Mesenchymal stem cell (in vitro differentiated cells and primary cell): Measurements from ENCODE around the gene MAPK4.

ENCODE experiments used
- DNase-seq: peaks from one replicate; pipeline ENCODE4 v3.0.0-alpha.2; 2013
- H2AFZ ChIP-seq: one replicate; pipeline ENCODE4 v1.6.1; 2013; ENCODE audit warnings: low read depth, mild to moderate bottlenecking, control low read depth, inconsistent platforms, low read length, moderate library complexity
- H2AK5ac ChIP-seq: 2 replicates; pipeline ENCODE4 v1.6.1; 2013; ENCODE audit warnings: low read length, moderate library complexity, mild to moderate bottlenecking, inconsistent platforms; ENCODE audit not compliant: severe bottlenecking
- H2BK120ac ChIP-seq: one replicate; pipeline ENCODE4 v1.6.1; 2013; ENCODE audit warnings: low read depth, mild to moderate bottlenecking, inconsistent platforms, low read length, moderate library complexity
- H2BK12ac ChIP-seq, 2 experiments: one replicate each; pipeline ENCODE4 v1.6.1; 2013; ENCODE audit warnings: inconsistent platforms in 2 of 2, low read length in 2 of 2, mild to moderate bottlenecking in 2 of 2, moderate library complexity in 2 of 2, control low read depth in 1 of 2
- H2BK15ac ChIP-seq: one replicate; pipeline ENCODE4 v1.6.1; 2013; ENCODE audit warnings: mild to moderate bottlenecking, low read depth, inconsistent platforms; ENCODE audit not compliant: poor library complexity, severe bottlenecking
- H2BK5ac ChIP-seq: 2 replicates; pipeline ENCODE4 v1.6.1; 2013; ENCODE audit warnings: low read depth, mild to moderate bottlenecking, low read length, control low read depth, inconsistent platforms; ENCODE audit not compliant: poor library complexity, severe bottlenecking
- H3K14ac ChIP-seq, 2 experiments: one replicate each; pipeline ENCODE4 v1.6.1; 2013; ENCODE audit warnings: inconsistent platforms in 2 of 2, low read length in 2 of 2, control low read depth in 1 of 2, mild to moderate bottlenecking in 1 of 2, moderate library complexity in 1 of 2
- H3K18ac ChIP-seq, 2 experiments: one replicate each; pipeline ENCODE4 v1.6.1; 2013; ENCODE audit warnings: inconsistent platforms in 2 of 2, low read length in 2 of 2, control low read depth in 1 of 2, low read depth in 1 of 2, mild to moderate bottlenecking in 1 of 2
- H3K23ac ChIP-seq, 2 experiments: one replicate each; pipeline ENCODE4 v1.6.1; 2013; ENCODE audit warnings: inconsistent platforms in 2 of 2, low read length in 2 of 2, mild to moderate bottlenecking in 2 of 2, moderate library complexity in 2 of 2, control low read depth in 1 of 2
- H3K27ac ChIP-seq: 2 replicates; pipeline ENCODE4 v1.5.1; 2013; ENCODE audit warnings: mild to moderate bottlenecking, moderate library complexity, low read length, control low read depth, inconsistent platforms; ENCODE audit not compliant: poor library complexity, severe bottlenecking
- H3K27me3 ChIP-seq, 2 experiments: 2 replicates each; pipeline versions ENCODE4 v1.6.1 to v1.7.0; 2013; ENCODE audit warnings: low read length in 2 of 2, mild to moderate bottlenecking in 2 of 2, moderate library complexity in 2 of 2, control low read depth in 1 of 2, inconsistent platforms in 1 of 2; ENCODE audit not compliant: control insufficient read depth in 1 of 2, insufficient read depth in 1 of 2
- H3K36me3 ChIP-seq, 2 experiments: 2 replicates each; pipeline versions ENCODE4 v1.6.1 to v1.7.0; 2013; ENCODE audit warnings: low read length in 2 of 2, control low read depth in 1 of 2, inconsistent platforms in 1 of 2, low read depth in 1 of 2, mild to moderate bottlenecking in 1 of 2; ENCODE audit not compliant: insufficient read depth in 2 of 2, control insufficient read depth in 1 of 2
- H3K4ac ChIP-seq, 2 experiments: one replicate each; pipeline ENCODE4 v1.6.1; 2013; ENCODE audit warnings: inconsistent platforms in 2 of 2, low read length in 2 of 2, mild to moderate bottlenecking in 2 of 2, moderate library complexity in 2 of 2, control low read depth in 1 of 2, low read depth in 1 of 2
- H3K4me1 ChIP-seq: 2 replicates; pipeline ENCODE4 v1.6.1; 2013; ENCODE audit warnings: low read depth, low read length, control low read depth; ENCODE audit not compliant: control insufficient read depth, insufficient read depth
- H3K4me2 ChIP-seq: 2 replicates; pipeline ENCODE4 v1.6.1; 2013; ENCODE audit warnings: low read length, mild to moderate bottlenecking, inconsistent platforms; ENCODE audit not compliant: poor library complexity, severe bottlenecking
- H3K4me3 ChIP-seq, 2 experiments: 2 replicates each; pipeline versions ENCODE4 v1.5.1 to v1.7.0; 2013; ENCODE audit warnings: low read length in 2 of 2, mild to moderate bottlenecking in 2 of 2, control low read depth in 1 of 2, low read depth in 1 of 2; ENCODE audit not compliant: insufficient read depth in 1 of 2
- H3K79me1 ChIP-seq: replicated peaks from 2 replicates; pipeline ENCODE4 v1.6.1; 2013; ENCODE audit warnings: mild to moderate bottlenecking, control low read depth, low read length, inconsistent platforms; ENCODE audit not compliant: poor library complexity, severe bottlenecking
- H3K9ac ChIP-seq: 2 replicates; pipeline ENCODE4 v1.7.0; 2013; ENCODE audit warnings: mild to moderate bottlenecking, low read length, moderate library complexity
- H3K9me3 ChIP-seq: 2 replicates; pipeline ENCODE4 v1.7.0; 2013; ENCODE audit warnings: mild to moderate bottlenecking, low read length; ENCODE audit not compliant: control insufficient read depth
- H4K8ac ChIP-seq: one replicate; pipeline ENCODE4 v1.6.1; 2013; ENCODE audit warnings: inconsistent platforms, mild to moderate bottlenecking, low read length, moderate library complexity
- H4K91ac ChIP-seq: one replicate; pipeline ENCODE4 v1.6.1; 2013; ENCODE audit warnings: mild to moderate bottlenecking, low read length, inconsistent platforms
- WGBS: methylation state at CpG from one replicate; pipeline ENCODE4 v1.1.7; 2013; ENCODE audit warnings: mixed read lengths; 5-methylcytosine and 5-hydroxymethylcytosine counted together

MAPK4 gene

DNA sequence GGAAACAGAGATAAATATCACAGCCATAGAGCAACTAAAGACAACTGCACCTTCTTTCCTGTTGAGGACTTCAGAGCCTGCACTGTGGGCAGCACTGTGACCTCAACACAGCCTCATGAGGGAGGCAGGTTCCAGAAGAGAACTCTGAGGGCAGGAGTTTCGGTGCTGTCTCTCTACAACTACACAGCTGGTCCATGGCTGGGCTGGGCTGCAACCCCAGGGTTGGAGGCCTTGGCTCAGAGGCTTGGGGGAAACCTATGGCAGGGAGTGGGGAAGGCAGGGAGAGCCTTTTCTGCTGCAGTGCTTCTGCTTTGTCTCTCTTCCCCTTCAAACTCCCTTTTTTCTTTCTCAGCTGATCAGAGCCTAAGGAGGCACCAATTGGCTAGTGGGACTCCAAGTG lies 193.4 kb downstream of the MAPK4 start:
- Histone ChIP-seq H2BK15ac (no peak overlapping the region), H2BK120ac (no peak overlapping the region)
- WGBS, result 33% methylated on average over 1 of the region's 1 CpG

DNA sequence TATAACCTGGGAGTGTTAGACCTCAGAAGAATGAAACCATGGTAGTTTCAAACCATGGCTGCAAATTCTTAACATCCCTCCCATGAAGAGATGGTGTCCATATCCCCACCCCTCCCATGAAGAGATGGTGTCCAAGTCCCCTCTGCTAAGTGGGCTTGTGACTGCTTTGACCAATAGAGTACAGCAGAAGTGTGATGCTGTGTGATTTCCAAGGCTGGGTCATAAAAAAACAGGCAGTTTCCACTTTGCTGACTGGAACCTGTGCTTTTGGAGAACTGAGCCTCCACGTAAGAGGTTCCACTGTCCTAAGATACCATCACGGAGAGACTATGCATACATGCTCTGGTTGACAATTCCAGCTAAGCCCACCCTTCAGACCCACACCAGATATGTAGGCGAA lies 194.4 kb downstream of the MAPK4 start:
- no peak for DNase-seq
- no peak overlapping the region for H4K8ac ChIP-seq
- H2BK120ac ChIP-seq, result no peak overlapping the region
- no peak overlapping the region for H2AK5ac ChIP-seq
- no peaks in the 10 kb centered on the region for H3K36me3 ChIP-seq
- H2BK5ac ChIP-seq, result no peak overlapping the region
- no peak overlapping the region for H3K27ac ChIP-seq
- H3K4me1 ChIP-seq, result no peaks in the 10 kb centered on the region
- no peak overlapping the region for H3K9ac ChIP-seq
- H3K9me3 ChIP-seq, result peaks cover 7% of the 10 kb centered on the region
- no peak overlapping the region for H2BK12ac ChIP-seq
- no peak overlapping the region for H4K91ac ChIP-seq
- no peak overlapping the region for H3K14ac ChIP-seq
- WGBS, result 75% methylated on average over 3 of the region's 3 CpGs
- no peak overlapping the region for H3K4me2 ChIP-seq
- no peak overlapping the region for H3K4ac ChIP-seq
- no peak overlapping the region for H2BK15ac ChIP-seq
- H3K4me3 ChIP-seq, result no peak overlapping the region
- H3K23ac ChIP-seq, result no peak overlapping the region
- H2AFZ ChIP-seq, result no peak overlapping the region
- no peaks in the 10 kb centered on the region for H3K79me1 ChIP-seq
- peaks cover 12 to 14% of the 10 kb centered on the region in 2 experiments for H3K27me3 ChIP-seq
- no peak overlapping the region for H3K18ac ChIP-seq

More for the DNA sequence above, 193.4 kb downstream of the MAPK4 start:
- no peak overlapping the region for H3K18ac ChIP-seq
- no peak overlapping the region for H2BK12ac ChIP-seq
- no peak overlapping the region for H3K4me3 ChIP-seq
- no peak overlapping the region for H4K8ac ChIP-seq
- H3K9ac ChIP-seq, result no peak overlapping the region
- H3K36me3 ChIP-seq, result no peaks in the 10 kb centered on the region
- H3K23ac ChIP-seq, result no peak overlapping the region
- H4K91ac ChIP-seq, result no peak overlapping the region
- no peak overlapping the region for H3K4me2 ChIP-seq
- no peak overlapping the region for H3K27ac ChIP-seq
- H2AK5ac ChIP-seq, result no peak overlapping the region
- no peaks in the 10 kb centered on the region for H3K79me1 ChIP-seq
- H3K14ac ChIP-seq, result no peak overlapping the region
- no peak for DNase-seq
- peaks cover 14 to 18% of the 10 kb centered on the region in 2 experiments for H3K27me3 ChIP-seq
- H3K4me1 ChIP-seq, result no peaks in the 10 kb centered on the region
- no peak overlapping the region for H3K4ac ChIP-seq
- H3K9me3 ChIP-seq, result peaks cover 7% of the 10 kb centered on the region
- no peak overlapping the region for H2BK5ac ChIP-seq
- no peak overlapping the region for H2AFZ ChIP-seq

DNA sequence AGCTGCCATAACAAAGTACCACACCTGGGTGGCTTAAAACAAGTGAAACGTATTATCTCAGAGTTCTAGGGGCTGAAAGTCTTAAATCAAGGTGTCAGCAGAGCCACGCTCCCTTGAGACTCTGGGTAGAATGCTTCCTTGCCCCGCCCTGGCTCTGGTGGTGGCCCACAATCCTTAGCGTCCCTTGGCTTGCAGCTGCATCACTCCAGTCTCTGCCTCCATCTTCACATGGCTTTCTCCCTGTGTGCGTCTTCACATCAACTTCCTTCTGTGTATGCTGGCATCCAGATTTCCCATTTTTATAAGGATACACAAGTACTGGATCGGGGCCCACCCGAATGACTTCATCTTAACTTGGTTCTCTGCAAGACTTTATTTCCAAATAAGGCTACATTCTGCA lies 197.5 kb downstream of the MAPK4 start:
- Histone ChIP-seq H3K4ac (no peak overlapping the region), H3K79me1 (no peaks in the 10 kb centered on the region), H3K4me3 (no peak overlapping the region), H3K9ac (no peak overlapping the region), H2BK120ac (no peak overlapping the region), H2AFZ (no peak overlapping the region), H3K27me3 (peaks cover 0 to 3% of the 10 kb centered on the region in 2 experiments), H3K4me1 (no peaks in the 10 kb centered on the region), H4K8ac (no peak overlapping the region), H3K36me3 (no peaks in the 10 kb centered on the region), H2AK5ac (no peak overlapping the region), H2BK15ac (no peak overlapping the region), H3K23ac (no peak overlapping the region), H2BK5ac (no peak overlapping the region), H3K27ac (no peak overlapping the region), H4K91ac (no peak overlapping the region), H3K18ac (no peak overlapping the region), H3K14ac (no peak overlapping the region), H3K9me3 (peaks cover 7% of the 10 kb centered on the region), H2BK12ac (no peak overlapping the region), H3K4me2 (no peak overlapping the region)
- 70% methylated on average over 5 of the region's 7 CpGs for WGBS
- DNase-seq, result no peak

DNA sequence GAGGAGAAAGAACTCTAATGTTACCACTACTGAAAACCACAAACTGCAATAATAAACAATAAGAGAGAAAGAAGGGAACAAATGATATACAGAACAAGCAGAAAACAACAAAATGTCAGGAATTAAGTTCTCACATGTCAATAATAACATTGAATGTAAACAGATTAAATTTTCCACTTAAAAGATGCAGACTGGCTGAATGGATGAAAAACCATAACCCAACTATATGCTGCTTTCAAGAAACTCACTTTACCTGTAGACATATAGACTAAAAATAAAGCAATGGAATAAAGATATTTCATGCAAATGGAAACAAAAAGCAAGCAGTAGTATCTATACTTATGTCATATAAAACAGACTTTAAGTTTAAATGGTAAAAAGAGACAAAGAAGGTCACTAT lies 209.6 kb downstream of the MAPK4 start:
- Histone ChIP-seq H3K4ac (no peak overlapping the region), H3K14ac (no peak overlapping the region), H4K8ac (no peak overlapping the region), H3K36me3 (no peaks in the 10 kb centered on the region), H3K9ac (no peak overlapping the region), H2AK5ac (no peak overlapping the region), H3K4me3 (no peak overlapping the region), H3K27ac (no peak overlapping the region), H2BK12ac (no peak overlapping the region), H3K4me2 (no peak overlapping the region), H2AFZ (no peak overlapping the region), H3K18ac (no peak overlapping the region), H2BK15ac (no peak overlapping the region), H2BK5ac (no peak overlapping the region), H3K27me3 (no peaks in the 10 kb centered on the region), H4K91ac (no peak overlapping the region), H3K4me1 (no peaks in the 10 kb centered on the region), H3K9me3 (peaks cover 32% of the 10 kb centered on the region), H3K23ac (no peak overlapping the region), H3K79me1 (no peaks in the 10 kb centered on the region), H2BK120ac (no peak overlapping the region)
- no peak for DNase-seq
